Stimulated activated CD4-positive, alpha-beta T cell treated with anti-CD3 and anti-CD28 coated beads, TNF-alpha, amount 100 ng/mL, for 48 hours (primary cell): ENCODE results near the gene GDF9.

Experiments used
- DNase-seq, 3 donors: peaks; one replicate each; pipeline ENCODE4 v3.0.0-alpha.2; 2020; ENCODE audit warnings: low read depth in 3 of 3

Gene GDF9, protein sequence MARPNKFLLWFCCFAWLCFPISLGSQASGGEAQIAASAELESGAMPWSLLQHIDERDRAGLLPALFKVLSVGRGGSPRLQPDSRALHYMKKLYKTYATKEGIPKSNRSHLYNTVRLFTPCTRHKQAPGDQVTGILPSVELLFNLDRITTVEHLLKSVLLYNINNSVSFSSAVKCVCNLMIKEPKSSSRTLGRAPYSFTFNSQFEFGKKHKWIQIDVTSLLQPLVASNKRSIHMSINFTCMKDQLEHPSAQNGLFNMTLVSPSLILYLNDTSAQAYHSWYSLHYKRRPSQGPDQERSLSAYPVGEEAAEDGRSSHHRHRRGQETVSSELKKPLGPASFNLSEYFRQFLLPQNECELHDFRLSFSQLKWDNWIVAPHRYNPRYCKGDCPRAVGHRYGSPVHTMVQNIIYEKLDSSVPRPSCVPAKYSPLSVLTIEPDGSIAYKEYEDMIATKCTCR

DNA sequence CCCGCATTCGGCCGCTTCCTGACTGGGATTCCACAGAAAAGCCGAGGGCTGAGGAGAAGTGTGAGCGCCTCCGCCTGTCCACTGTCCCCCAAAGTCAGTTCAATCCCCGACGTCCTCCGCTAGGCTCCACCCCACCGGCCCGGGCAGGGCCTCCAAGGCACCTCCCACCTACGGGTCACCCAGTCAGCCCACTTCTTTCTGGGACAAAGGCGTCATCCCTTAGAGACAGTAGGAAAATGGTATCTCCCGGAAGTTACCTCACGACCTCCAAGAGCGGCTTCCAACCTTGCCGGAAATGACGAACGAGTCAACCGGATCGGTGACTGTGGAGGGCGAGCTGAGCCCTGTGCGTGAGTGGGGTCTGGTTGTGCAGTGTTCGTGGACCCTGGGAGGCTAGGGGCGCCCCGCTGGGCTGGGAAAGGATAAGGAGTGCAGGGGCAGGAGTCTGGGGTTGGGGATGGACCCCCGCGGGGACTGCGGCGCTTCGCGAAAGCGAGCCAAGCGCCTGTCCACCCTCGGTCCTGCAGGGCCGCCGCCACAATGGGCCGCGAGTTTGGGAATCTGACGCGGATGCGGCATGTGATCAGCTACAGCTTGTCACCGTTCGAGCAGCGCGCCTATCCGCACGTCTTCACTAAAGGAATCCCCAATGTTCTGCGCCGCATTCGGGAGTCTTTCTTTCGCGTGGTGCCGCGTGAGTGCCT lies at the start of gene GDF9, which contains the start of gene UQCRQ:
Gene GDF9 (minus strand): TSS at position 128 of the 704 bp plus-strand sequence. CDS start 1,936 bp downstream, outside the sequence.
Gene UQCRQ (plus strand): TSS at position 301 of the 704 bp plus-strand sequence. CDS start 240 bp downstream, at position 541.
- peak; percentile 83 to 88 (median 87) for DNase-seq

DNA sequence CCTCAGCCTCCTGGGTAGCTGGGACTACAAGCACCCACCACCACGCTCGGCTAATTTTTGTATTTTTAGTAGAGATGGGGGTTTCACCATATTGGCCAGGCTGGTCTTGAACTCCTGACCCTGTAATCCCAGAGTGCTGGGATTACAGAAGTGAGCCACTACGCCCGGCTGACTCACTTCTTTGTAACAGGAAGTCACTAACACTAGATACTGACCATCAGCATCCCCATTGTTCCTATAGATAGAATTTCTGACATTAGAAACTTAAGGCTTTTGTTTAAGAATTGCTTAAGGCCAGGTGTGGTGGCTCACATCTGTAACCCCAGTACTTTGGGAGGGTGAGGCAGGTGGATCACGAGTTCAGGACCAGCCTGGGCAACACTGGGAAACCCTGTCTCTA lies 49.4 kb upstream of the GDF9 start:
- no peak for DNase-seq

DNA sequence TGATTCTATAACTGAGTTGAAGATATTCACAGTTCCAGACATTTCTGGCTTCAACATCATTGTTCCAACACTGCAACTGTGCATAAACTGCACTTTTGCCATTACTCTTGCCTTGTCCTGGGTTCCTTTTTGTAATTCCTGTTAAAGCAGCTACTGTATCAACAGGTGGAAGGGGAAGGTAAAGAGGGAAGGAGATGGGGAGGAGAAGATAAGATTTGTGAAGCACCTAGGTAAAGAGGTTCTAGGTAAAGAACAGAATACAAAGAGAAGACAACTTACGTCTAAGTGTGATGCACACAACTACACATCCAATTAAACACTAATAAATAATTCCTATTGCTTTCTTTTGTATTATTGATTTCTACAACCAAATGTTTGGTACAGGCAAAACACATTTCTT lies 43.4 kb upstream of the GDF9 start:
- no peak for DNase-seq

DNA sequence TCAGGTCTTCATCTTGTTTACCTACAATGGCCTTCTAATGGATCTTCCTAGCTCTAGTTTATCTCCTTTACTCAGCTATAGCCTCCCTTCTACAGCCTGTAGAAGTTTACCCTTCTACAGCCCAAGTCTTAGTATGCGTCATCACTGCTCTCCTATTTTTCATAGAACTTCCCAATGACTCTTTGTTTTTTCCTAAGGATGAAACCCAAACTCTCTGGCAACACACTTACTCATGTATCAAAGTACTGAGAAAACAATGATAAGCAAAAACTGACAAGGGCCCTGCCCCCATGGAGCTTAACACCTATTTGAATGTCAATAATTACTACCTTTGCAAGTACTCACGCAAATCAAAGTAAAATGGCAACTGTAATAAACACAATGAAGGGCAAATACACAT lies 40.9 kb upstream of the GDF9 start:
- no peak for DNase-seq

DNA sequence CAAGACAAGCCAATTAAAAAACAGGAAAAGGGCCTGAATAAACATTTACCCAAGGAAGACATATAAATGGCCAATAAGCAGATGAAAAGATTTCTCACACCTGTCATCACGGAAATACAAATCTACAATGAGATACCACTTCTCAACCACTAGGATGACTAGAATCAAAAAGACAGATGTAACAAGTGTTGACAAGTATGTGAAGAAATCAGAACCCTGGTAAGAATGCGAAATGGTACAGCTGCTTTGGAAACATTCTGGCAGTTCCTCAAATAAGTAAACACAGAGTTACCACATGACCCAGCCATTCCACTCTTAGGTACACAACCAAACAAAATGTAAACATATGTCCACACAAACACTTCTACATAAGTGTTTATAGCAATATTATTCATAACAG lies 39.7 kb upstream of the GDF9 start:
- DNase-seq: no peak

DNA sequence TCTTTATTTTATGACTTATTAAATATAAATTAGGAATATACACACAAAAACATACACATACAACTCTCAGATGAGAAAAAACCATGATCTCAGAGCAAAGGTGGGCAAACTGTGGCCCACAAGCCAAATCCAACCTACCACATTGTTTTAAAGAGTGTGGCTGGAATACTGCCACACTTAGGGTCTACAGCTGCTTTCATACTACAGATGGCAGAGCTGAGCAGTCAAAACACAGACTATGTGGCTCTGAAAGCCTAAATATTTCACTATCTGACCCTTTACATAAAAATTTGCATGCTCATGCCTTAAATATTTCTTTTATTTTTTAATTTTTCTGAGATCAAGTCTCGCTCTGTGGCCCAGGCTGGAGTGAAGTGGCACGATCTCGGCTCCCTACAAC lies 35.5 kb upstream of the GDF9 start:
- no peak for DNase-seq

DNA sequence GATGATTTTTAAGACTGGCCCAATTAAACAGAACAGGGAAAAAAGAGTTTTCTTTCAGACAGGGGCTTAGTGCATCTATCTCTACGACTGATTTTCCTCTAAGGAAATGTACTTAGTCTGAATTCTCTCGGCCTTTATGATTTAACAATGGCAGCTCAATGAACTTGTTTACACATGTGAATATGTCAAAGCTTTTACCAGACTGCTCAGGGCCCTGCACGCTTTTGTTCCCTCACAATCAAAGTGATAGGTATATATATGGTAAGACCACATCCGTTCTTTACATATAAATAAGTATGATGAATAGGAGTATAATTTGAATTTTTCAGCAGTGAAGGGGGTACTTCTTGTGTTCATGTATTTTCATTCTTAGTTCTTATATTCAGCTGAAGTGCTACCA lies 34.8 kb upstream of the GDF9 start:
- DNase-seq: no peak

DNA sequence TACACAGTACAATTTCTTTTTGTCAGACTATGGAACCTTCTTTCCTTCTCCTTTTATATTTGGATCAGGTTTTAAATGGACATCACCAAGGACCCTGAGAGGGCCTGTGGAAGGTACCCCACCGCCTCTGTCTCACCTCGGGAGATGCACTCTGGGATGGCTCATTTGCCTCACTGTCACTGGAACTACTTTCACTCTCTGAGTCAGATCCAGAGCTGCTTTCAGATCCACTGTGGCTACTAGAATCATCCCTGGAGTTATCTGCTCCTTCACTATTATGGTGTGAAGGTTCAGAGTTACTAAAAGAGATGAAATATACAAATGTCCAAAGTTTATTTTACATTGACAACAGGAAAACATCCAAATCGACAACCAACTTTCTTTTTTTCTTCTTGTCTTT lies 31.8 kb upstream of the GDF9 start:
- no peak for DNase-seq

DNA sequence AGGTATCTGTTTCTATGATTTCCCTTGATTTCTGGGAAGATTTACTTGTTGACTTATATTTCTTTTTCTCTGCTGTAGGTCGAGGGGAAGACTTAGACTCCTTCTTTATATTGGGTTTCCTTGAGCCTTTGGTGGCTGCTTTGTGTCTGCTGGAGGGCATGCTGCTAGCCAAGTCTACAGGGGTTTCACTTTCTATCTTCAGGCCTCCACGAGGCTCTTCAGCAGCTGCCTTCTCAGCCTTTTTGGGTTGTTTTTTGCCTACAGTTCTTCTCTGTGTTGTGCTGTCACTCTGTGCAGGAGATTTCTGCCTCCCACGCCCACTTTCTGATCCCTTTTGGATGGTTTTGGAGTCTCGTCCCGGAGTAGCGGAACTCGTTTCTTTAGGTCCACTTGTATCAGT lies 30.4 kb upstream of the GDF9 start:
- DNase-seq: no peak

DNA sequence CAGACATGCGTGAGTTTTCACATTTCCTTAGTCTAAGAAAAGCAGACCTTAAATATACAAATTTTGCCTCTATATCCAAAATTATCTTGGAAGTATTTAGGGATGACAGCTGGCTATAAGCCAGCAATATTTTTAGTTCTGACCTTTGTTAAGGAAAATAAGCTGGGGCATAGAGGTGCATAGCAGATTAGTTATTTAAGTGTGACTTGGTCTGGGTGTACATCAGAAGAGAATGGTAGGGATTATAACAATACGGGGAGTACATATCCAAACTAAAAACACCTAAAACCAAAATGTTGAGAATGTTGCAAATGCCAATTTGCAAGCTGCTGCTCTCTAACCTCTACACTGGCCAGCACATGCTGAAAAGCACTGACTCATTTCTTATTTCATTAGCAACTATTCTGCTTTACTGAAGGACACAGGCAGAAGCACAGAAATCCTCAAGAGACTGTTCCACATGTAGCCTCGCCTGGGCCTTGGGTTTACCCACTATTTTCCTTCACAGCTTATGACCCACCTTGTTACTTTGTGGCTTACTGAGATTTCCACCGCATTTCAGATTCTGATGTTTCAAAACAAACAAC lies 29.5 kb upstream of the GDF9 start:
- DNase-seq: no peak

DNA sequence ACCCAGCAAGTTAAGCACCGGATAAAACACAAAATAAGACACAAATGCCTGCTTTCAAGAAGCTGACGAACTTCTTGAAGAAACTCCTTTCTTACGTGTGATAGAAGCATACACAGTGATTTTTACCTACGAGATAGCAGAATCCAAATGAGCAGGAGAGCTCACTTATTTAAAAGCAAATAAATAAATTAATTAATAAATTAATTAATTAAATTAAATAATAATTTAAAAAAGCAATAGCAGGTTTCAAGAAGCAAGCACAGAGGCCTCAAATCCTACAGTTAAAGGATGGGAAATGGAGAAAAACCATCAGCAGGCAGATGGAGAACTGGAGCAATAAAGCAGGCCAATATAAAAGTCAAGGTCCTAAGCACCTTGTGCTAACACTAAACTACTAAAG lies 24.5 kb upstream of the GDF9 start:
- no peak for DNase-seq

DNA sequence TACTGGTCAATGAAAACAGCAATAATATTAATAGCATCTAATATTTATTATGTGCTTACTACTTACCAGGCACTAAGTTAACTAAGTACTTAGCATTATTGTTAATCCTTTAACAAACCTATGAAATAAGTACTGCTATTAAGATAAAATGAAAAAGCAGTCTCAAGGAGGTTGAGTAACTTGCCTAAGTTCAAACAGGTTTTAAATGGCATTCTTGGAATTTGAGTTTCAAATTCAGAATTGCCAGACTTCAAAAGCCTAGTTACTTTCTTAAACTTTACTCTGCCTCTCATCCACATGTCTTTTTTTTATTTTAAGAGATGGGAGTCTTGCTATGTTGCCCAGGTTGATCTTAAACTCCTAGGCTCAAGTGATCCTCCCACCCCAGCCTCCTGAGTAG lies 23.2 kb upstream of the GDF9 start:
- no peak for DNase-seq

DNA sequence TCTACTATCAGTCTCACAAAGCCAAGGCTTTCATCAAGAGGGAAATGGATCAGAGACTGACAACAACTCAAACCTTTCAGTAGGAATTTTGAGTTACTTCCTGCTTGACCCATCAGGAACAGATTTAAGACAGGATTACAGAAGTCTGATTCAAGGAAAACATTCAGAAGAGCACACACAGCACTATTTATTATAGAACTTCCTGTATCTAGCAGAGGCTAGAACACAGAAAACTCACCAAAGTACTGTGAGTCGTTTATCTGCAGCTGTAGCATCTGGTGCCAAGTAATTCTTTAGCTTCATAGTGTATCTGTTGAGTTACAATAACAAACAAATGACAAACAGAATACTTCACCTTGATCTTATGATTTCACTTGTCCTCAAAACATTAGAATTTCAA lies 21.0 kb upstream of the GDF9 start:
- no peak for DNase-seq

DNA sequence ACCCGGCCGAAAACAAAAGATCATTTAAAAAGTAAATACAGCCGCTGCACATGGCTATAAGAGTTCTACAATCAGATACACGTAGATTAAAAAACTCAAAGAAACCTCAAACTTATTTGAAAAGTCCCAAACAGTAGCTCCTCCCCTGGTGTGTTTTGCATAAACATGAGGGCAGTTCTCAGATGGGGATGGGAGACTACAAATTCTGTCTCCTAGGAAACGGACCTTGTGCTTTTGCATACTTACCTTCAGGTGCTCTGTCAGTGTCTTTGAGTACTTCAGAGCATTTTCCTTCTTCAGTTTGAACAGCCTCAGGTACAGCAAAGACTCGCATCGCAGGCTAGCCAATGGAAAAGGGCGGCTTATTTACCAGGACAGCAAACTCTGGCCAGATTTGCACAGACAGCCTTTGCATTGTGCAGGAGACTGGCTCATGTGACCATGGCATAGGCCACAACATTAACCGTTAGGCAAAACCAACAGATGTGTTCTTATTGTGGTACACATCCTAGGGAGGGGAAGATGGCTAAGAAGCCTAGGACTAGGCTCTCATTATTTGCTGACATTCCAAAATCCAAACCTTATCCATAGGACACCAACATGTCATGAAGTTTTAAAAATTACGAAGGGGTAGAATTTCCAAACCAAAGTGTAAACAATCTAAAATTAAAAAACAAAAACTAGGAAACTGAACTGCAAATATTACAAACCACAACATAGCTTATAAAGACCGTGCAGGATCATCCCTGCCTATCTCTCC lies 20.0 kb upstream of the GDF9 start:
- no peak for DNase-seq

DNA sequence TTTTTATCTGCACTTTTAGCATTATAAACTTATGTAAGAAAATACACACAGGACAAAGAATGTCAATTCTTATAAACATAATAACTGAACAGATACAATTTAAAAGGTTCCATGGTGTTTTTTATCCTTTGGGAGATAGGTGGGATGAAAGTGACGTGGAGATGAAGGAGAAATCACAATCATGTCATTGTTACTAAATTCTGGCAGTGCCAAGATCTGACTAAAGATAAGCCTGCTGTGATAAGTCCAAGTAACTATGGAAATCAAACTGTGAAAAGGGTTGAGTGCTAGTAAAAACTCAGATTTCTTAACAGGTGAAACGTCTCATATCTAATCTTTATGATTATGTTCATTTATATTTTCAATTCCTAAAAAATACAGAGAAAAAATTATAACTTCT lies 18.3 kb upstream of the GDF9 start:
- no peak for DNase-seq

DNA sequence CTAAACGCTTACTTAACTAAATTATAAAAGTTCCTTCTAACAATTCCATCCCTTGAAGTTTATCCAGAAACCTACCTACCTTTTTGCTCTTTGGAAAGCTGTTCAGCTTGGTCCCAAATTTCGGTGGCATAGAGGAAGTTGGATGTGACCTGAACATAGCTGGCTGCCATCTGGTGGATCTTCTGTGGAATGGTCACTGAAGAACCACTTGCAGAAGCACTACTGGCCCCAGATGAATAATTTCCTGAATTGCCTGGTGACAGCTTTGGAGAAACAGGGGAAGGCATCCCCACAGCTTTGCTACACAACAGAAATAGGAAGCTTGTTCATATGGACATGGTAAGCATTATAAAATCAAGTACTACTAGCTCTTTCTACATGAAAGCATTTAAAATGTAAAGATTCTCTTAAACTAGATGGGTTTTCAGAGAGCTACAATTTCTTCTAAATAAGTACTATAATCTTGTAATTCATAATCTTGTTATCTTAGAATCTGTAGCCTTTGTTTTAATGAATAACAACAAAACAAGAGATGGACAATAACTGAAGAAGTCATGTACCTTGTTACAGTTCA lies 17.1 kb upstream of the GDF9 start:
- DNase-seq: no peak

DNA sequence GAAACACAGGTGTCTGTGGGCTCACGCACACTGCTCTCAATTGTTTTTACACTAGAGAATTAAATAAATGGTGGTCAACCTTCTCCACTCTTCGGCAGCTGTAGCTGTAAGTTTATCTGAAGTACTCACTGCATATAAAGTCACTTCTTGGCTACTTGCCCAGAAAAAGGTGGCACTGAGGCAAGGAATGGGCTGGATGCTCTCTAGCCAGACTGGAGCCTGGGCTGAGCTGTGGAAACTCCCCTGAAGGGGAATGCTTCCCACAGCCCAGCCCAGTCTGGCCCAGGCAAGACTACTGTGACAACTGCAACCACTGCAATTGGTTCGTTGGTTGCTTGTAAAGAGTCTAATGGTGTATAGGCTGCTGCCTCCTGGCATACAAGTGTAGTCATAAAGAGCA lies 11.7 kb upstream of the GDF9 start:
- no peak for DNase-seq

DNA sequence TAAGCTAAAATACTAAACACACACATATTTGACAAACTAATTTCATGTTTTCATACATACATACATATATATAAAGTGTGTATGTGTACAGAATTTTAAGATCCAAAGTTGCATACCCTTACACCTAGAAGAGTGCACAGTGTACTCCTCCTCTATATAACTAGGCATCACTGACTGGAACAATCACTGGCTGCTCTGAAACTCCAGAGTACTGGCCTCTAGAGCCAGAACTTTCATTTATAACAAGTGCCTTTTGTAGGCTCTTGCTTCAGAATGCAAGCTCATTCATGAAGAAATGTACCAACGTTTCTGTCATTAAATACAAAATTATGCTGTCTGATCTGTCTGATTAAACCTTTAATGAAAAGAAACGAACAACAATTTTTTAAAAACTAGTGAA lies 11.2 kb upstream of the GDF9 start:
- DNase-seq: no peak

DNA sequence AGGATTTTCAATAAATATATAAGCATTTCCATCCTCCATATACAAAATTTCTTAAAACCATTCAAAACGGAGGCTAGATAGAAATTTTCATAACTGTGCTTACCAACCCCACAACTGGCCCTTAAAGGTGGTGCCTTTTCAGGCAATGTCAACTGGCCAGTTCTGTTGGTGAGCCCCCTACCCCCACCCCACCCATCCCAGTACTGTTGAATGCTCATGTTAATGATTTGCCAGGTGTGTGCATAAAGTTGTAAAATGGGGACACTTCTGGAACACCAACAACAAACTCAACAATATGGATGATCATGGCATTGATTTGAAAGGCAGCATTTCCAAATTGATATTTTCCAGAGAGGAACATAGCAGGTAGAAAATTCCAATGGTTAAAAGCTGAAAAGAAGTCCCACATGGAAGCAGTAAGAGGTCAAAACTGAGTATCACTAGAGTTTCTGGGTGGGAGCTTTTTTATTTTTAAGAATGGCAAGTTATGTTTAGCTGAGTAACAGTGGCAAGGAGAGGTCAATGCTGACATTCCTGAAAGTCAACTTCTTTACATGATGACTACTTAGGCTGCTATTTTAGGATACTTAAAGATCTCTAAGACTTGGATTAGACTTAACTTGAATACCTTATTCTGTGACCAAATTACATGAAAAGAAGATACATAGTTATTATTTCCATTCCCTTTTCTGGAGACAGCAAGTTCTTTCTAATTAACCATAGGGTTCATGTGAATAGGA lies 9.9 kb upstream of the GDF9 start:
- DNase-seq: no peak

DNA sequence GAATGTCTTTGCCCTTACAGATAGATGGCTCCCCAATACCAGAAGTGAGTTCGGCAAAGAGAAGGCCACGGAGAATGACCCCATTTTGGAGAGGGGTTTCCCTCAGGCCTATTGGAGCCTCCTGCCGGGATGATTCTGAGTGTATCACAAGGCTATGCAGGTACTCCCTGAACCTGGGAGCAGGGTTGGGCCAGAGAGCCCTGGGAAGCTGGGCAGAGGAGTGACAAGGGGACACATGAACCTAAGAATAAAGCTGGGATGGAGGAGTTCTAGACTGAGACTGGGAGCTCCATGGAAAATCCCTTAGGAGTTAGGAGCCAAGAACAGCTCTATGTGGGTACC lies 7.6 kb upstream of the GDF9 start:
- no peak for DNase-seq
